T-helper 1 cell (primary cell): ENCODE measurements around the gene VWC2L.

Experiments
- DNase-seq, 5 donors: peaks; one replicate each; pipeline ENCODE4 v3.0.0-alpha.2; 2012 to 2020

Gene VWC2L

GRCh38 chr2:214469728-214470127 is 58.9 kb downstream of the VWC2L start:
- no peak for DNase-seq

- DNase-seq: no peak
Measured at GRCh38 chr2:214471382-214471781, 60.5 kb downstream of the VWC2L start.

DNA sequence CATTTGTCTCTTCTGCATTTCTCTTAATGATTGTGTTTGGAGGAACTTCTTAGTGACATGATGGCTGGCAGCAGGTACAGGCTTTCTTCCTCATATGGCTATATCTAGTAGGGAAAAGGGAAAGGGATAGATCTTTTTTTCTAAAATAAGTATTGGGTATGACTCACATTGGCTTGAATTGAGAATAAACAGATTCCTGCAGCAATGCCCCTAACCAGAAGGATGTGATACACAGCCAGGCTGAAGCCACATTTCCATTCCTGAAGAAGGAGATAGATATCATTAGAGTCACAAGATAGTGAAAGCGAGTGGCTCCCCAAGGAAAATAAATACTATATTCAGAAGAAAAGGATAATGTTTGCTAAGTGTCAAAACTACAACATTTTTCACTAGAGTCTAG is 61.1 kb downstream of the VWC2L start:
- DNase-seq: no peak

- DNase-seq: no peak
Measured at GRCh38 chr2:214477305-214477704, 66.5 kb downstream of the VWC2L start.

GRCh38 chr2:214481204-214481603 is 70.3 kb downstream of the VWC2L start:
- no peak for DNase-seq

- no peak for DNase-seq
Measured at GRCh38 chr2:214482728-214483127, 71.9 kb downstream of the VWC2L start.

GRCh38 chr2:214484239-214484638 is 73.4 kb downstream of the VWC2L start:
- DNase-seq: no peak

DNA sequence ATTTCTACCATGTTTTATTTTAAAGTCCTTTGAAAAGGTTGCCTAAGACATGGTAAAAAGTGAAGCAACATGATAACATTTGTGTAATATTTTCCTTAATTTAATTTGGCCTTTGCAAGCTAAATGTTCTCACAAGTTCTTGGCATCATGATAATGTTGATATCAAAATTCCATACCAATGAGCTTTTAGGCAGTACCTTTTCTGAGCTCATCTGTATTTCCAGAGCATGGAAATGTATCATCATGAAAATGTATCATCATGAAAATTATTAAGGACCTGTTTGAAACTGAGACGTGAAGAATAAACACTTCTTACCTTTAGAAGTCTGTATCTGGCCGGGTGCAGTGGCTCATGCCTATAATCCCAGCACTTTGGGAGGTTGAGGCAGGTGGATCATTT is 73.8 kb downstream of the VWC2L start:
- no peak for DNase-seq

DNA sequence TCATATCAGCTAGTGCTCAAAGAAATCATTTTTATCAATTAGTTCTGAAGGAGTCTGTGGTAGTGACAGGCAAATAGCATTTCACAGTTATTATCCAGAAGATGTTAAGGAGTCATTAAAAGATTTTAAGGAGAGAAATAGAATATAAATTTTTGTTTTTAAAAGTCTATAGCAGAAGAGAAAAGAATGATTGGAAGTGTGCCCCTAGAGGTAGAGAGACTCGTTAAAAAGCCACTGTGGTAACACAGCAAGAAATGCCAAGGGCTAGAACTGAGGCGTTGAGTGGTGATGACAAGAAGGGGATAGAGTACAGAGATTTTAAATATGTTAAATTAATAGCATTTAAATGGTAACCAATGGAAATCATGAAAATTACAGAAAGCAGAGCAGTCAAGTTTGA is 78.3 kb downstream of the VWC2L start:
- DNase-seq: no peak

DNA sequence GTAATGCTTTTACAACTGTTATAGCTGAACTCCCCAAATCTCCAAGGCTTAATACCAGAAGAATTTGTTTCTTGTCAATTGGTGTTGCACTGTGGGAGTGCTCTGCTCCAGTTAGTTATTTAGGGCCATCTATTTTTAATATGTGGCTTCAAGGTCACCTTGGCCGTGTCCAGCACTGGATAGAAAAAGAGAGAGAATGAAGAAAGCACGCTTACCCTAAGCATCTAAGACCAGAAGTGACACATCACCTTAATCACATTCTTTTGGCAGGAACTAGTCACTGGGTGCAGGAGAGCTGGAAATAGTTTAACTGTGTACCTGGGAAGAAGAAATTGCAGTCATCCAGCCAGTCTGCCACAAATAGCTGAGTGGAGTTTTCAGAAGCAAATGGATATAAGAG is 78.8 kb downstream of the VWC2L start:
- no peak for DNase-seq

DNA sequence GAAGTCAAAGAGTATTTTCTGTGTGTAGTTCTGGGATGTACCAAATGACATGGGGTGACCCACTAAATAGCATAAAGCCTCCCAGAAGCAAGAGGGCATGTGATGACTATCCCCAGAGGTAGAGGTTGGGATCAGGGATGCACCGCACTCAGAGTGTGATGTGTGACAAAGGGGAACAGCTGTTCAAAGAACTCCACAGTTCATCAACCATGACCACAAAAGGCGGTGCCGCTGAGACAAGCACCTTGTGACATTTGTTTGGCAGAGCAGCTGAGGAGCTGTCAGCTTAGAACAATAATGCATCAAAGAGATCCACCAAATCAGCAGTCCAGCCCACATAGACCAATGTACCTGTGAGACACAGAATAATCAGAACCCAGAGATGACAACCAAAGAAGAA is 81.3 kb downstream of the VWC2L start:
- no peak for DNase-seq

GRCh38 chr2:214492608-214493007 is 81.8 kb downstream of the VWC2L start:
- DNase-seq: no peak

DNA sequence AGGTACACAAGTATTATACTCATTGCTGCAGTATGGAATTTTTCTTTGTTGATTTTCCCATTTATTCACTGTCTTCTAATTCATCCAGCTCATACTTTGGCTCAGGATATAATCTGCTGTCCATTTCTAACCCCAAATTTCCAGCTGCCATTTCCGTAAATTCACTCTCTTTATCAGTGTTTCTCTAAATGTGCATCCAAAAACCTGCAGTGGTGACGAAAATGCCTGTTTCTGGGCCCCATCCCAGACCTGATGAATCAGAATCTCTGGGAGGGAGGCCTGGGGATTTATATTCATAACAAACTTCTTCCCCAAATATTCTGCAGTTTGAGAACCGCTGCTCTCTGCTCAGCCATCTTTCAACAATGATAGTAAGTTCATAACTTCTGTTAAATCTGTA is 86.6 kb downstream of the VWC2L start:
- DNase-seq: no peak

DNA sequence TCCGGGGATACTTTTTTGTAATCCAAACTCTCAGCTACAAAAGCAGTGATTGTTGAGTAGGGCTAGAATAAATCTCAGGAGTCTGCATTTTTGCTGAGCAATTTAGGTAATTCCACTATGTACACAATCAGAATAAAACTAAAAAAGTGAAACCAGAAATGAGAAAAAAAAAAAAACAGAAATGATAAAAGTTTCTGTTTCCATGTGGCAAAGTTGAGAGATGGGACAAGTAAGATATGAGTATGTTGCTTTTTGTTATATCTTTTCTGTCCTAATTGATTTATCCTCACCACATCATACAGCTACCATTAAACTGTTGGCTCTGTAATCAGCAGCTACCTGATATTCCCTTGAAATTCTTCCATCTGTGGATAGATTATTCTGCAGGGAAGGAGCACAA is 92.7 kb downstream of the VWC2L start:
- no peak for DNase-seq

- DNase-seq: no peak
Measured at GRCh38 chr2:214504599-214505376, 93.9 kb downstream of the VWC2L start.

DNA sequence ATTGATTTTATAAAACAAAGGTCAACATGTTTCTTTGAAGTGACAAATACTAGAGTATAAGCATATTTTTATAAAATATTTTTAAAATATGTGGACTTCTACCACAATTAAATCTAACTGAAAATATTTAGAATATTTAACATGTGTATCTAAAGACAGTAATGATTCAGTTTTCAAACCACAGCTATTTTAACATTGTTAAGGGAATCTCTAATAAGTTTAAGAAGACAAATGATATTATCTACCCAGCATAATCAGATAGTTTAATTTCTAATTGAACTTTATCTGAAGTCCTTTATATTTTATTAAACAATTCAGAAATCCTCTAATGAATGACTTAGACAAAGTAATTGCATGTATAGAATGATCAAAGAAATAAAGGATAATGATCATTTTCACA is 96.2 kb downstream of the VWC2L start:
- DNase-seq: no peak

- no peak for DNase-seq
Measured at GRCh38 chr2:214514704-214515103, 103.8 kb downstream of the VWC2L start.

DNA sequence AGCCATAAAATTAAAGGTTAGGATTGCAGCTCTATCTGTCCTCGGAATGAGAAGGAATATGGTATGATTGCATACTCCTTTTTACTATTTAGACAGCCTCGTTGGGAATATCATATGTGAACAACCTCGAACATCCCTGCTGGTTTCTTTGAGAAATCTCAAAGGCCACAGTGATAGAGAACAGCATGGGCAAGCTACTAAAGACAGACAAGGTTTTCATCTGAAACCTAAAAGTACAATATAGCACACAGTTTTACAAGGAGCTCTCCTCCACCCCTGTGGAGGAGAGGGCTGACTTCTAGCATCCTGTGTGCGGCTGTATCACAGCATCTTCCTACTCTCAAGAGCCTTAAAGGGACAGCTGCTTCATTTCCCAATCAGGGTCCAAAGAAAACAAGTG is 104.3 kb downstream of the VWC2L start:
- no peak for DNase-seq

- no peak for DNase-seq
Measured at GRCh38 chr2:214519258-214519818, 108.5 kb downstream of the VWC2L start.

- no peak for DNase-seq
Measured at GRCh38 chr2:214529021-214529420, 118.2 kb downstream of the VWC2L start.

- DNase-seq: no peak
Measured at GRCh38 chr2:214529514-214529913, 118.7 kb downstream of the VWC2L start.

GRCh38 chr2:214533541-214533940 is 122.7 kb downstream of the VWC2L start:
- no peak for DNase-seq

- DNase-seq: no peak
Measured at GRCh38 chr2:214536625-214537024, 125.8 kb downstream of the VWC2L start.

DNA sequence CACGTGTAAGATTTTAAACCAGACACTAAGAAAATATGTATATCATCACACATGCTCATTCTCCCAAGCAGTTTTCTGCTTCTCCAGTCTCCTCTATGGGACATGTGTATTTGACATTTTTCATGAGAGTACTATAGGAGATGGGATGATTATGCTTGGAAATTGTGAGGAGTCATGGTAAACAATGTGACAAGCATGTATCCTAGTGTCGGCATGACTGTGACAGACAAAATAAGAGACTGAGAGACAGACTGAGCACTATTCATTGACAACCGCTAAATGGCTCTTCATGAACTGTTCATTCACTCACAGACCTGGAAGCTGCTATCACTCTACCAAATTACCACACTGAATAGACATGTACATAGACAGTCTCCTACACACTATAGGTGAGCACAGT is 127.1 kb downstream of the VWC2L start:
- no peak for DNase-seq

GRCh38 chr2:214542295-214542694 is 131.4 kb downstream of the VWC2L start:
- no peak for DNase-seq
